HG03175 (cell line): Measurements from ENCODE around the gene NDUFV3.
"Not testable (repeated sequence)": the region's sequence is repeated elsewhere in the genome, so short reads cannot be mapped to it uniquely, and the experiment has no call there.

Experiments
- ATAC-seq: cut with Tn5 transposase; IDR thresholded peaks from one replicate; pipeline ENCODE4 v1.9.1; 2021; ENCODE audit warnings: mild to moderate bottlenecking, moderate library complexity; ENCODE audit not compliant: unreplicated experiment

Gene NDUFV3

GRCh38 chr21:42855937-42856335 is 37.2 kb upstream of the NDUFV3 start:
- ATAC-seq, result no peak

- no peak for ATAC-seq
These were observed 35.9 kb upstream of the NDUFV3 start for GRCh38 chr21:42857216-42857615.

- no peak for ATAC-seq
These were observed 34.8 kb upstream of the NDUFV3 start for GRCh38 chr21:42858185-42858847.

GRCh38 chr21:42858957-42859890 is 33.9 kb upstream of the NDUFV3 start:
- no peak for ATAC-seq

- ATAC-seq, result no peak
These were observed 33.2 kb upstream of the NDUFV3 start for GRCh38 chr21:42859891-42860230.

- ATAC-seq, result no peak
These were observed 32.8 kb upstream of the NDUFV3 start for GRCh38 chr21:42860345-42860744.

- no peak for ATAC-seq
These were observed 31.7 kb upstream of the NDUFV3 start for GRCh38 chr21:42861311-42861847.

GRCh38 chr21:42861848-42862400 is 31.2 kb upstream of the NDUFV3 start:
- no peak for ATAC-seq

- no peak for ATAC-seq
These were observed 30.2 kb upstream of the NDUFV3 start for GRCh38 chr21:42862774-42863503.

GRCh38 chr21:42863504-42863870 is 29.6 kb upstream of the NDUFV3 start:
- ATAC-seq, result no peak

- ATAC-seq, result no peak
These were observed 28.8 kb upstream of the NDUFV3 start for GRCh38 chr21:42864286-42864685.

GRCh38 chr21:42864815-42865775 is 28.0 kb upstream of the NDUFV3 start:
- ATAC-seq, result no peak

- ATAC-seq, result no peak
These were observed 27.3 kb upstream of the NDUFV3 start for GRCh38 chr21:42865776-42866160.

GRCh38 chr21:42868196-42868595 is 24.9 kb upstream of the NDUFV3 start:
- ATAC-seq, result no peak

GRCh38 chr21:42873096-42873495 is 20.0 kb upstream of the NDUFV3 start:
- ATAC-seq, result no peak

- ATAC-seq, result not testable (repeated sequence)
These were observed 17.3 kb upstream of the NDUFV3 start for GRCh38 chr21:42875811-42876210.

GRCh38 chr21:42878678-42878992 is 14.5 kb upstream of the NDUFV3 start:
- peak; percentile 24 for ATAC-seq

GRCh38 chr21:42878993-42879787 is 13.9 kb upstream of the NDUFV3 start, which contains the start of gene WDR4:
WDR4 (minus strand) TSS chr21:42879539; CDS start chr21:42879495, 44 bp downstream.
- ATAC-seq, result peak; percentile 87

- ATAC-seq, result no peak
These were observed 12.8 kb upstream of the NDUFV3 start for GRCh38 chr21:42880352-42880751.
